Prostate gland (tissue), 2 donors: Measurements from ENCODE around the gene PBRM1. TPM values are rescaled to one million over a fixed set of nuclear protein-coding genes. Genes with fewer than 3 reads are reported as not detected.

Experiments used
- DNase-seq: peaks from one replicate; pipeline ENCODE4 v3.0.0-alpha.2; 2019; ENCODE audit warnings: low spot score
- H3K27ac ChIP-seq, 2 donors: fragments of 200-600 bp; sonication (generic); 2 replicates each; pipeline ENCODE4 v1.5.1; 2017 to 2019
- H3K27me3 ChIP-seq: fragments of 200-600 bp; sonication (generic); replicated peaks from 2 replicates; pipeline ENCODE4 v1.5.1; 2019; ENCODE audit not compliant: insufficient read depth
- H3K36me3 ChIP-seq, 2 donors: fragments of 200-600 bp; sonication (generic); 1 replicate in 1 of 2; 2 replicates in 1 of 2; pipeline versions ENCODE4 v1.5.1 to v1.8.1; 2017 to 2019
- H3K4me1 ChIP-seq: fragments of 200-600 bp; sonication (generic); replicated peaks from 2 replicates; pipeline ENCODE4 v1.5.1; 2019
- H3K4me3 ChIP-seq, 2 donors: fragments of 200-600 bp; sonication (generic); 2 replicates each; pipeline ENCODE4 v1.5.1; 2017 to 2019
- H3K9me3 ChIP-seq: fragments of 200-600 bp; sonication (generic); 2 replicates; pipeline ENCODE4 v1.5.1; 2017
- POLR2A ChIP-seq: fragments of 450-650 bp; IDR thresholded peaks from one replicate; pipeline ENCODE4 v1.6.1; 2016; ENCODE audit warnings: antibody characterized with exemption, mild to moderate bottlenecking
- POLR2AphosphoS5 ChIP-seq: sonication (generic); formaldehyde crosslinking; IDR thresholded peaks from one replicate; pipeline ENCODE4 v1.6.1; 2017; ENCODE audit warnings: antibody characterized with exemption
- WGBS: methylation state at CpG from one replicate; pipeline ENCODE4 v1.1.5; 2018; 5-methylcytosine and 5-hydroxymethylcytosine counted together
- intact Hi-C: fragments of 100-400 bp; cut with DNase I; formaldehyde crosslinking; loops from one replicate; pipeline ENCODE4 v1.14.2; 2022
- total RNA-seq, 2 donors: library from RNA; depleted of rRNA; stranded (reverse); fragments of >200 nt; gene quantifications; one replicate each; pipeline ENCODE4 v1.1.0, GENCODE V29; 2016
- TF ChIP-seq, protein P1 (sequence below), 4 experiments: fragments of 200-600 bp in 2 of 4; fragments of 450-650 bp in 2 of 4; sonication (generic) in 2 of 4; IDR thresholded peaks; 1 replicate in 3 of 4; 2 replicates in 1 of 4; pipeline ENCODE4 v1.5.1; 2016 to 2019; ENCODE audit warnings: antibody characterized with exemption in 4 of 4, mild to moderate bottlenecking in 2 of 4, moderate library complexity in 2 of 4

The PBRM1 gene
- total RNA-seq, 2 donors from 2014 or later, result 72.5 to 77.5 TPM

DNA sequence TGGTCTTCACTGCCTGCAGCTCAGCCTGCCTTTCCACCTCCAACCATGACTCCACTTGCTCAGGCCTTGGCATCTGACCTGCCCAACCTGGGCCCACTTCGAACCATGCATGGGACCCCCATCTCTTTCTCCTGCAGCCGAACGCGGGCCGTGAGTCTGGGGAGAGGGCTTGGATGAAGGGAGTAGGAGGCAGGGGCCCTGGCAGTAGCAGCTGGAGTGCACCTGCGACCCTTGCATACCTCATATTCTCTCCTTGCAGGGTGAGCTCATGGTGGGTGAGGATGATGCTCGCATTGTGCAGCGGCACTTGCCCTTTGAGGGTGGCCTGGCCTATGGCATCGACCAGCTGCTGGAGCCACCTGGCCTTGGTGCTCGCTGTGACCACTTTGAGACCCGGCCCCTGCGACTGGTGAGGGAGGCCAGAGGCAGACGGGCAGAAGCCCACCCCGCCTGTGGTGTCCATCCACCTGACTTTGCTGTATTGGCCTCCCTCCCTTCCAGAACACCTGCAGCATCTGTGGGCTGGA, 165.5 kb downstream of the PBRM1 start:
- no peaks in the 10 kb centered on the region for H3K9me3 ChIP-seq
- no peaks in the 10 kb centered on the region for H3K27me3 ChIP-seq
- no peak overlapping the region for H3K4me3 ChIP-seq
- no peaks in the 10 kb centered on the region for H3K36me3 ChIP-seq
- intact Hi-C loops, result no loop called here
- H3K4me1 ChIP-seq, result no peaks in the 10 kb centered on the region
- no peak for DNase-seq
- H3K27ac ChIP-seq, result no peak overlapping the region
- TF ChIP-seq POLR2A, result no peak
- TF ChIP-seq POLR2AphosphoS5, result no peak
- TF ChIP-seq, protein P1, sequence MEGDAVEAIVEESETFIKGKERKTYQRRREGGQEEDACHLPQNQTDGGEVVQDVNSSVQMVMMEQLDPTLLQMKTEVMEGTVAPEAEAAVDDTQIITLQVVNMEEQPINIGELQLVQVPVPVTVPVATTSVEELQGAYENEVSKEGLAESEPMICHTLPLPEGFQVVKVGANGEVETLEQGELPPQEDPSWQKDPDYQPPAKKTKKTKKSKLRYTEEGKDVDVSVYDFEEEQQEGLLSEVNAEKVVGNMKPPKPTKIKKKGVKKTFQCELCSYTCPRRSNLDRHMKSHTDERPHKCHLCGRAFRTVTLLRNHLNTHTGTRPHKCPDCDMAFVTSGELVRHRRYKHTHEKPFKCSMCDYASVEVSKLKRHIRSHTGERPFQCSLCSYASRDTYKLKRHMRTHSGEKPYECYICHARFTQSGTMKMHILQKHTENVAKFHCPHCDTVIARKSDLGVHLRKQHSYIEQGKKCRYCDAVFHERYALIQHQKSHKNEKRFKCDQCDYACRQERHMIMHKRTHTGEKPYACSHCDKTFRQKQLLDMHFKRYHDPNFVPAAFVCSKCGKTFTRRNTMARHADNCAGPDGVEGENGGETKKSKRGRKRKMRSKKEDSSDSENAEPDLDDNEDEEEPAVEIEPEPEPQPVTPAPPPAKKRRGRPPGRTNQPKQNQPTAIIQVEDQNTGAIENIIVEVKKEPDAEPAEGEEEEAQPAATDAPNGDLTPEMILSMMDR (IDR thresholded peaks at IDR 0.05), result no peak
- 95% methylated on average over 14 of the region's 14 CpGs for WGBS

DNA sequence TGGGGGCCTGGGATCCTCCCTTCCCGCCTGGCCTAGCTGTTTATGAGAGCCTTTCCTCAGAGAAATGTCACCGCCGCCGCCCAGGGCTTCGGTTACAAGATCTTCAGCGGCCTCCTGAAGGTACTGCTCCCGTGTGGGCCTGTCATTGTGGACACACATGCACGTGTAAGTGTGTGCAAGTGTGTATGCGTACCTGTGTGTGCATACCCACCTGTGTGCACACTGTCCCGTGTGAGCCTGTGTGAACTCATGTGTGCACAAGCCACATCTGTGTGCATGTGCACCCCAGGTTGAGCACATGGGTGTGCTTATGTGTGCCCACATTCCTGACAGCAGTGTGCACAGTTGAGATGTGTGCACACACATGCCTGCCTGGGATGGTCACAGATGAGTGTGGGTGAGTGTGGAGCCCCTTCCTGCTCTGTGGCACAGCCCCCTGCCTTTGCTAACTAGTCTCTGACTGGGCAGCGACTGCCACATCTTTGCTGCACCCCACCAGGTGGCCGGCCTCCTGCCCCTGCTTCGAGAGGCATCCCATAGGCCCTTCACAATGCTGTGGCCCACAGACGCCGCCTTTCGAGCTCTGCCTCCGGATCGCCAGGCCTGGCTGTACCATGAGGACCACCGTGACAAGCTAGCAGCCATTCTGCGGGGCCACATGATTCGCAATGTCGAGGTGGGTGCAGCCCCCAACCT, 166.1 kb downstream of the PBRM1 start:
- TF ChIP-seq, protein P1 (IDR thresholded peaks at IDR 0.05), result no peak
- TF ChIP-seq POLR2AphosphoS5 (no peak), POLR2A (no peak)
- Histone ChIP-seq H3K27ac (no peak overlapping the region), H3K9me3 (no peaks in the 10 kb centered on the region), H3K36me3 (no peaks in the 10 kb centered on the region), H3K27me3 (no peaks in the 10 kb centered on the region), H3K4me1 (no peaks in the 10 kb centered on the region), H3K4me3 (no peak overlapping the region)
- DNase-seq, result no peak
- intact Hi-C loops, result no loop called here
- 85% methylated on average over 22 of the region's 22 CpGs for WGBS

DNA sequence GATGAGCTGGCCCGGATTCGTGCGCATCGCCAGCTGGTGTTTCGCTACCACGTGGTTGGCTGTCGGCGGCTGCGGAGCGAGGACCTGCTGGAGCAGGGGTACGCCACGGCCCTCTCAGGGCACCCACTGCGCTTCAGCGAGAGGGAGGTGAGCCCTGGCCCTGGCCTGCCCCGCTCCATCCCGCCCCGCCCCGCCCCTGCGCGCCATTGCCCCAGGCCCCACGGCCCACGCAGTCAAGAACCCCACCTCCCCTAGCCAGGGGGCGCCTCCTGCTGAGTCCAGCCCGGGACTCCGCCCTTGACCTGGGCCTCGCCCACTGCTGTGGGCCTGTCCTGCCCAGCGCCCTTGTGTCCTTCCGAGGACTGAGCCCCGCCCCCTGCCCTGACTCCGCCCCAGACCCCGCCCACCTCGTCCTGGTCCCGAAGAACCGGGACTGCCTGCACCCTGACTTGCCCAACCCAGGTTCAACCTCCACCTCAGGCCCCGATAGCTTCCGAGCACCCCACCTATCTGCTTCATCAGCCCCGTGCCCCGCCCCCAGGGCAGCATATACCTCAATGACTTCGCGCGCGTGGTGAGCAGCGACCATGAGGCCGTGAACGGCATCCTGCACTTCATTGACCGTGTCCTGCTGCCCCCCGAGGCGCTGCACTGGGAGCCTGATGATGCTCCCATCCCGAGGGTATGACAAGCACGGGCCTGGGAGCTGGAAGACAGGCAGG, 166.8 kb downstream of the PBRM1 start:
- no peak overlapping the region for H3K4me3 ChIP-seq
- DNase-seq, result no peak
- H3K4me1 ChIP-seq, result no peaks in the 10 kb centered on the region
- TF ChIP-seq, protein P1 (IDR thresholded peaks at IDR 0.05), result no peak
- TF ChIP-seq POLR2A (no peak), POLR2AphosphoS5 (no peak)
- no peaks in the 10 kb centered on the region for H3K9me3 ChIP-seq
- no peaks in the 10 kb centered on the region for H3K36me3 ChIP-seq
- H3K27ac ChIP-seq, result no peak overlapping the region
- 46% methylated on average over 39 of the region's 50 CpGs for WGBS
- no peaks in the 10 kb centered on the region for H3K27me3 ChIP-seq
- intact Hi-C loops, result no loop called here

DNA sequence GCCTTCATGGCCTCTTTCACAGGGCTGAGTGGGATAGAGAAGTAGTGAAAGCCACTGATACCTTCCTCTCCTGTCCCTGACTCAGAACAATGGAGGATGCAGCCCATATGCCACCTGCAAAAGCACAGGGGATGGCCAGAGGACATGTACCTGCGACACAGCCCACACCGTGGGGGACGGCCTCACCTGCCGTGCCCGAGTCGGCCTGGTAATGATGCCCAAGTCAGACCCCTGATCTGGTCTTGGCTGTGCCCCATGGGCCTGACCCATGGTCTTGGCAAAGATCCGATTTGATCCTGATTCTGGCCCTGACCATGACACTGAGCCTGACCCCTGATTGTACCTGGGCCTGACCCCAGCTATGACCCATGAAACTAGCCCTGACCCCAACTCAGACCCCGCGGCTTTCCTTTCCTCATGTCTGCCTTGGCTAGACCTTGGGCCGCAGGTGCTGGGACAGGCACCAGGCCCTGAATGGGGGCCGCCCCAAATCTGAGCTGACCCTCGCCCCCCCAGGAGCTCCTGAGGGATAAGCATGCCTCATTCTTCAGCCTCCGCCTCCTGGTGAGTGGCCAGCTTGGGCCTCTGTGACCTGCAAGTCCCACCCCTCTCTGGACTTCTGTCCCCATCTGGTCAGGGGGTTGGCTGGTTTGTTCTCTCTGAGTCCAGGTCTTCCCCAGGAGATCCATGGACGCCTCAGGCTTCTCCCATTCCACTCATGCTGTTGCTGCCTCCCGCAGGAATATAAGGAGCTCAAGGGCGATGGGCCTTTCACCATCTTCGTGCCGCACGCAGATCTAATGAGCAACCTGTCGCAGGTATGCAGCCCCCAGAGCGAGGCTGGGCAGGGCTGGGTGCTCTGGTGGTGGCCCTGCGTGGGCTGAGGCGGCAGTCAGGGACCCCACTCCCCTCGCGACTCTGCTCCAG, 167.7 kb downstream of the PBRM1 start:
- WGBS, result 80% methylated on average over 25 of the region's 25 CpGs
- no peak for TF ChIP-seq POLR2AphosphoS5
- TF ChIP-seq, protein P1 (IDR thresholded peaks at IDR 0.05), result no peak
- TF ChIP-seq POLR2A, result no peak
- Histone ChIP-seq H3K36me3 (no peaks in the 10 kb centered on the region), H3K9me3 (no peaks in the 10 kb centered on the region), H3K27me3 (no peaks in the 10 kb centered on the region), H3K4me3 (no peak overlapping the region), H3K27ac (no peak overlapping the region), H3K4me1 (no peaks in the 10 kb centered on the region)
- DNase-seq, result no peak
- intact Hi-C loops, result no loop called here
